Skeletal muscle satellite cell (primary cell): Measurements from ENCODE around the gene PPFIBP2.

Experiments used
- H3K27me3 ChIP-seq: 2 replicates; pipeline ENCODE4 v1.7.0; 2013; ENCODE audit warnings: low read length; ENCODE audit not compliant: control insufficient read depth, insufficient read depth
- H3K36me3 ChIP-seq: 2 replicates; pipeline ENCODE4 v1.7.0; 2013; ENCODE audit warnings: mild to moderate bottlenecking, control low read depth, low read length; ENCODE audit not compliant: insufficient read depth
- H3K4me1 ChIP-seq: 2 replicates; pipeline ENCODE4 v1.7.0; 2013; ENCODE audit warnings: low read length; ENCODE audit not compliant: control insufficient read depth, insufficient read depth
- H3K4me2 ChIP-seq: 2 replicates; pipeline ENCODE4 v1.7.0; 2013; ENCODE audit warnings: mild to moderate bottlenecking, low read length
- H3K4me3 ChIP-seq: 2 replicates; pipeline ENCODE4 v1.7.0; 2013; ENCODE audit warnings: low read length
- H3K9ac ChIP-seq: 2 replicates; pipeline ENCODE4 v1.7.0; 2013; ENCODE audit warnings: mild to moderate bottlenecking, low read depth, low read length, moderate library complexity
- H3K9me3 ChIP-seq: replicated peaks from 2 replicates; pipeline ENCODE4 v1.7.0; 2013; ENCODE audit warnings: mild to moderate bottlenecking, control low read depth, low read length

The PPFIBP2 gene

GRCh38 chr11:7559398-7560283 is 45.8 kb downstream of the PPFIBP2 start:
- no peaks in the 10 kb centered on the region for H3K9me3 ChIP-seq

DNA sequence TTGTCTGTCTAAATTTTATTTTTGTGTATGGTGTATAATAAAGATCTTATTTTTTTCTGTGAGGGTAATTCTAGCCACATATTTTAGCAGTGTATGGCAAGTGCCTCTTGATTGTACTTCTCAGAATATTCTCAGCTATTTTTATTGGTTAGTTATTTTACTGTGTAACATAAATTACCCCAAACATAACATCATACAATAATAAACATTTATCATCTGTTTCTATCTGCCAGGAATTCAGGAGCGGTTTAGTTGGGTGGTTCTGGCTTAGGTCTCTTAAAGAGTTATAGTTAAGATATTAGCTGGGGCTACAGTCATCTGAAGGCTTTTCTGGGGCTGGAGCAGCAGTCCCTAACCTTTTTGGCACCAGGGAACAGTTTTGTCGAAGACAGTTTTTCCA is 47.8 kb downstream of the PPFIBP2 start:
- Histone ChIP-seq H3K4me1 (no peaks in the 10 kb centered on the region), H3K9ac (no peak overlapping the region), H3K36me3 (no peaks in the 10 kb centered on the region), H3K9me3 (no peaks in the 10 kb centered on the region), H3K27me3 (peaks cover 10% of the 10 kb centered on the region), H3K4me3 (no peak overlapping the region), H3K4me2 (no peak overlapping the region)

More at GRCh38 chr11:7559398-7560283, 45.8 kb downstream of the PPFIBP2 start:
- no peaks in the 10 kb centered on the region for H3K4me1 ChIP-seq
- peaks cover 12% of the 10 kb centered on the region for H3K27me3 ChIP-seq
- no peaks in the 10 kb centered on the region for H3K36me3 ChIP-seq
- no peak overlapping the region for H3K4me2 ChIP-seq
- H3K4me3 ChIP-seq, result no peak overlapping the region
- no peak overlapping the region for H3K9ac ChIP-seq

- Histone ChIP-seq H3K4me2 (no peak overlapping the region), H3K4me1 (no peaks in the 10 kb centered on the region), H3K4me3 (no peak overlapping the region), H3K9me3 (no peaks in the 10 kb centered on the region), H3K9ac (no peak overlapping the region), H3K36me3 (no peaks in the 10 kb centered on the region), H3K27me3 (peaks cover 21% of the 10 kb centered on the region)
Observed at GRCh38 chr11:7563281-7563680, 49.5 kb downstream of the PPFIBP2 start.

DNA sequence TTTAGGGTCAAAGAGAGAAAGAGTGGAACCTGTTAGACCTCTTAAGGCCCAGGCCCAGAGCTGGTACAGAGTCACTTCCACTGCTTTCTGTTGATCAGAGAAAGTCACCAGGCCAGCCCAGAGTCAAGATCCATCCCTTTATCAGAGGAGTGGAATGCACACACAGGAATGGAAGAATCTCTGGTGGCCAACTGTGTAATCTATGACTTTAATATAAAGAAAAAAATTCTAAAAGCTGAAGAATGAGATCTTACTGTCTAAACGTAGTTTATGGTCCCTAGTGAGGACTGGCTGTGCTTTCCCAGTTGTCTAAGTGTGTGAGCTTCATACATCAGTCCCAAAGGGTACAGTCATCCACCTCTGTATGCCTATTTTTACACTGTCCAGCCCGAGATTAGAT is 51.0 kb downstream of the PPFIBP2 start:
- Histone ChIP-seq H3K27me3 (peaks cover 34% of the 10 kb centered on the region), H3K9me3 (no peaks in the 10 kb centered on the region), H3K9ac (no peak overlapping the region), H3K4me3 (no peak overlapping the region), H3K4me2 (no peak overlapping the region), H3K4me1 (no peaks in the 10 kb centered on the region), H3K36me3 (no peaks in the 10 kb centered on the region)

DNA sequence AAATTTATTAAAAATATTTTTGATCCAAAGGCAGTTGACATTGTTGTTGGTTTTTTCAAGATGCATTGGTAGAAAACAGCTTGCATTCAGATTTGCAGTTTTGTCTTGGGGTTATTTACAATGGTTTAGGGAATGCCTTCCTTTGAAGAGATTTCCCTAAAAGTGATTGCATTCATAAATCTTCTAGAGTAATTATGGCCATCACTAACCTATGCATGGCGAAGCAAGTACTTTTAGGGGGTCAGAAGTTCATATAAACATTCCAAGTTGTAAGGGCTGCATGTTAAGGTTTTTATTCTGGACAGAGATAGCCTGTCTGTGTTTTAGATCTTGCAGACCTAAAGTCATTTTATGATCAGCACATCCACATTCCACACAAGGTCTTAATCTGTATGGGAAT is 53.5 kb downstream of the PPFIBP2 start:
- peaks cover 41% of the 10 kb centered on the region for H3K27me3 ChIP-seq

GRCh38 chr11:7569044-7569443 is 55.2 kb downstream of the PPFIBP2 start:
- Histone ChIP-seq H3K36me3 (no peaks in the 10 kb centered on the region), H3K4me1 (peaks cover 22% of the 10 kb centered on the region), H3K4me2 (no peak overlapping the region), H3K4me3 (no peak overlapping the region), H3K27me3 (peaks cover 36% of the 10 kb centered on the region), H3K9me3 (no peaks in the 10 kb centered on the region), H3K9ac (no peak overlapping the region)

More for the DNA sequence above, 53.5 kb downstream of the PPFIBP2 start:
- Histone ChIP-seq H3K9ac (no peak overlapping the region), H3K4me1 (peaks cover 6% of the 10 kb centered on the region), H3K9me3 (no peaks in the 10 kb centered on the region), H3K36me3 (no peaks in the 10 kb centered on the region), H3K4me2 (no peak overlapping the region), H3K4me3 (no peak overlapping the region)

DNA sequence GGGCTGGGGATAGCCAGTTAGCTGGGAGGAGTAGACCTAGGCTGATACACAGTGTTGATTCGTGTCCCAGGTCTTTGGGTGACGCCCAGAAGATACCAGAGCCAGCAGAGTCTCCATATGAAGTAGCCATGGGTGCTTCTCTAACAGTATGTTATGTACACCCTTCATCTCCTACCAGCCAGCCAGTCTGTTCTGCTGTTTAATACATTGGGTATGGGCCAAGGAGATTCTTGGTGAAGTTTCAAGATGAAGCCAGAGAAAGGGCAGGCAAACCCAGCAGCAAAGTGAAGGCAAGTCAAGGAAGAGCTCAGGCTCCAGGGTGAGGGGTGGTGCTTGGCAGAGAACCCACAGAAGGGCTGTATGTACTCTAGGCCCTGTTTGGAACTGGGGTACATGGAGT is 56.4 kb downstream of the PPFIBP2 start:
- peaks cover 32% of the 10 kb centered on the region for H3K27me3 ChIP-seq

GRCh38 chr11:7570938-7571521 is 57.2 kb downstream of the PPFIBP2 start:
- H3K4me2 ChIP-seq, result no peak overlapping the region
- no peaks in the 10 kb centered on the region for H3K9me3 ChIP-seq
- peaks cover 32% of the 10 kb centered on the region for H3K27me3 ChIP-seq
- peaks cover 29% of the 10 kb centered on the region for H3K4me1 ChIP-seq
- H3K36me3 ChIP-seq, result no peaks in the 10 kb centered on the region
- H3K9ac ChIP-seq, result no peak overlapping the region
- no peak overlapping the region for H3K4me3 ChIP-seq

More for the DNA sequence above, 56.4 kb downstream of the PPFIBP2 start:
- Histone ChIP-seq H3K4me1 (peaks cover 23% of the 10 kb centered on the region), H3K36me3 (no peaks in the 10 kb centered on the region), H3K4me2 (no peak overlapping the region), H3K9me3 (no peaks in the 10 kb centered on the region), H3K4me3 (no peak overlapping the region), H3K9ac (no peak overlapping the region)

DNA sequence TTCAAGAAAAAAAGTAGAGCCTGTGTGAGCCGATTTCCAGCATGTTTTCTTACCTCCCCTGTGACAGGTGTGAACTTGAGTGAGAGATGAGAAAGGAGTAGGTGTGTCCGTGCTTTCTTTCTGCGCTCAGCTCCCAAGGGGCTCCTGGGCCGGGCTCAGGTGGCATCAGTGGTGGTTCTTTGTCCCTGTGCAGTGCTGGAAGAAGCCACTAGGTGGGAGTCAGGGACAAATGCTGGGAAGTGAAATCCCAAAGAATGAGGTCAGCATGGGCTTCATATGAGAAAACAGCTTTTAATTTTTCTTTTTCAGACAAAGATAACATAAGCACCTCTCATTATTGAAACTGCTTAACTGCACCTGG is 57.8 kb downstream of the PPFIBP2 start:
- H3K9ac ChIP-seq, result no peak overlapping the region
- H3K4me3 ChIP-seq, result no peak overlapping the region
- H3K4me1 ChIP-seq, result peaks cover 35% of the 10 kb centered on the region
- H3K27me3 ChIP-seq, result peaks cover 32% of the 10 kb centered on the region
- H3K36me3 ChIP-seq, result no peaks in the 10 kb centered on the region
- no peaks in the 10 kb centered on the region for H3K9me3 ChIP-seq
- no peak overlapping the region for H3K4me2 ChIP-seq

DNA sequence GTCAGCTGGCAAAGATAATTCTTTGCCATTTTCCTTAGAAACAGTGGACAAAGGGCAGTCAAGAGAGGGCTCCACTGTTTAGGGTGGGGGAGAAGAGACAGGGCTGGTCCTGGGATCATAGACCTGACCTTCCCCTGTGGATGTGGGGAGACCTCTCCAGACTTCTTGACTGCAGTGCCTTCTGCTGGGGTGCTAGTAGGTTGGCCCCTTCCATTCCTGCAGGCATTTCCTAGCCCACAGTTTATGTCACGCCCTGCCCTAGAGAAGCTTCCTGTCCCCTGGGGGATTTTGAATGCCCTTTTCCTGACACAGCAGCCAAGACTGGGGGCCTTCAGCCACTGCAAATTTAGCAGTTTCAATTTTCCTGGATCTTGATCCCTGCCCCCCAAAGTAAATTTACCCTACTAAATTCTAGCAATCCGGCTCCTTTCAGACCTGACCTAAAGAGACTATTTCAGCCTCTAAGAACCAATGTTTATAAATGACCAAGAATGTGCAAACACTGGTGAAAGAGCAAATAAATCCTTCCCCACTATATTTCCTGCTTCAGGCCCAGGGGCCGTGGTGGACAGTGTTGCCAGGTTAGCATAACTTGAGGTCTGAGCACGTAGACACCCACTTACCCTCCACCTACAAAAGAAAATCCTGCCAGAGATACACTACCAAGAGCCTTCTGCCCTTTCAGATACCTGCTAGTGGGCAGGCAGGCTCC is 58.4 kb downstream of the PPFIBP2 start:
- Histone ChIP-seq H3K9me3 (no peaks in the 10 kb centered on the region), H3K4me2 (no peak overlapping the region), H3K4me1 (peaks cover 40% of the 10 kb centered on the region), H3K27me3 (peaks cover 31% of the 10 kb centered on the region), H3K9ac (no peak overlapping the region), H3K4me3 (no peak overlapping the region), H3K36me3 (no peaks in the 10 kb centered on the region)

- H3K27me3 ChIP-seq, result peaks cover 22% of the 10 kb centered on the region
- H3K9ac ChIP-seq, result no peak overlapping the region
- no peak overlapping the region for H3K4me3 ChIP-seq
- no peaks in the 10 kb centered on the region for H3K36me3 ChIP-seq
- H3K9me3 ChIP-seq, result no peaks in the 10 kb centered on the region
- peaks cover 50% of the 10 kb centered on the region for H3K4me1 ChIP-seq
- H3K4me2 ChIP-seq, result no peak overlapping the region
Observed at GRCh38 chr11:7573193-7573557, 59.4 kb downstream of the PPFIBP2 start.
